ENCODE measurements around the gene LRRC14B. TPM values are rescaled to one million over a fixed set of nuclear protein-coding genes. Genes with fewer than 3 reads are reported as not detected.
"Not testable (repeated sequence)": the region's sequence is repeated elsewhere in the genome, so short reads cannot be mapped to it uniquely, and the experiment has no call there.

The LRRC14B gene
- total and polyA plus RNA-seq, 8 donors = 0.05 to 0.37 TPM; not detected in 6

DNA sequence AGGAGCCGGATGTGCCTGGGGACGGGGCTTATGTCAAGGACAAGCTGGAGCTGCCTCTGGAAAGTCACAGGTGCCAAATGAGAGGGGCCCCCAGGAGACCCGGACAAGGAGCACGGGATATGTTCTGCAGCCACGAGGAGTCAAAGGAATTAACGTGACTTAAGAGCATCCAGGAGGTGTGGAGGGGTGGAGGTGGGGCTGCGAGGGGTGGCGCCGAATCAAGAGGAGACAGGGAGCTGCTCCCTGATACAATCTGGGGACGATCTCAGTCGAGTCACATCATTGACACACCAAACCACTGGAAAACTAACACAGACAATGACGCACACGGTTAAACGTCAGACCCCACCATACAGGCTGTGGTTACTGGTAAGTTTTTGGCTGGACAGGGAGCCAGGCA lies 16.3 kb downstream of the LRRC14B start:
- H3K4me1 ChIP-seq = peaks cover 0 to 19% (median 5%) of the 10 kb centered on the region in 4 donors
- intact Hi-C loops (cut with DNase I; ENCODE audit: low total_unique reads) = no loop called here
- TF ChIP-seq, protein P1, sequence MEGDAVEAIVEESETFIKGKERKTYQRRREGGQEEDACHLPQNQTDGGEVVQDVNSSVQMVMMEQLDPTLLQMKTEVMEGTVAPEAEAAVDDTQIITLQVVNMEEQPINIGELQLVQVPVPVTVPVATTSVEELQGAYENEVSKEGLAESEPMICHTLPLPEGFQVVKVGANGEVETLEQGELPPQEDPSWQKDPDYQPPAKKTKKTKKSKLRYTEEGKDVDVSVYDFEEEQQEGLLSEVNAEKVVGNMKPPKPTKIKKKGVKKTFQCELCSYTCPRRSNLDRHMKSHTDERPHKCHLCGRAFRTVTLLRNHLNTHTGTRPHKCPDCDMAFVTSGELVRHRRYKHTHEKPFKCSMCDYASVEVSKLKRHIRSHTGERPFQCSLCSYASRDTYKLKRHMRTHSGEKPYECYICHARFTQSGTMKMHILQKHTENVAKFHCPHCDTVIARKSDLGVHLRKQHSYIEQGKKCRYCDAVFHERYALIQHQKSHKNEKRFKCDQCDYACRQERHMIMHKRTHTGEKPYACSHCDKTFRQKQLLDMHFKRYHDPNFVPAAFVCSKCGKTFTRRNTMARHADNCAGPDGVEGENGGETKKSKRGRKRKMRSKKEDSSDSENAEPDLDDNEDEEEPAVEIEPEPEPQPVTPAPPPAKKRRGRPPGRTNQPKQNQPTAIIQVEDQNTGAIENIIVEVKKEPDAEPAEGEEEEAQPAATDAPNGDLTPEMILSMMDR (IDR thresholded peaks at IDR 0.05) = no peak
- TF ChIP-seq POLR2A (IDR thresholded peaks at IDR 0.05) (no peak), EP300 (IDR thresholded peaks at IDR 0.05) (no peak), POLR2AphosphoS5 (IDR thresholded peaks at IDR 0.05) (no peak)
- H3K27ac ChIP-seq = no peak overlapping the region
- no peak overlapping the region for H3K4me3 ChIP-seq
- H3K36me3 ChIP-seq = peaks cover 6 to 52% (median 41%) of the 10 kb centered on the region in 4 donors
- H3K9me3 ChIP-seq = no peaks in the 10 kb centered on the region
- no peak for DNase-seq
- 73 to 87% (median 84%) methylated on average over 14 of the region's 14 CpGs for WGBS, 5 donors
- H3K27me3 ChIP-seq = no peaks in the 10 kb centered on the region

DNA sequence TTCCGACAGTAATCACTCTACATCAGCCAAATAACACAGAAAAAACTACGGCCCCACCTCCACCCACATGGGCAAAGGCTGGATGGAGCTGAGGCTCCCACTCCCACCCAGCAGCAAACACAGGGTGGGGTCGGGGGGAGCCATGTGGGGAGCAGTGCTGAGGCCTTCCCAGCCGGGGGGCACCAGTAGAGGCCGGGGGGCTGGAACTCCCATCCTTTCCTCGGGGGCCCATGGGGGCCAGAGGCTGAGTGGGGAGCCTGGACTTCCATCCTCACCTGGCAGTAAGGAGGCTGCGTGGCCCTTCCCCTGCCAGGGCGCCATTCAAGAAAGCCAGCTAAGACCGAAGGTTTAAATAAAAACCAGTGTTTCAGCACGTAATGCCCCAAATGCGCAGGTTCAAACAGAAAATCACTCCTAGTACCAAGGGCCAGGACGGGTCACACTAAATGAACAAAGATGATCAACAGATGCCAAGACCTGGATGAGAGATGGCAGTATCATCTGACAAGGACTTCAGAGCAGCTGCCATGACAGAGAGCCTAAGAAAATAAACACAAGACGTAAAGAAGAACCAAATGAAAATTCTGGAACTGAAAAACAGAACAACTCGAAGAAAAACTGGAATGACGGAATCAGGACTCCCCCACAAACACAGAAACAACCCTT lies 17.3 kb downstream of the LRRC14B start:
- WGBS, 5 donors = 87 to 90% (median 87%) methylated on average over 14 to 15 of the region's 15 CpGs
- TF ChIP-seq POLR2AphosphoS5 (IDR thresholded peaks at IDR 0.05) (no peak), EP300 (IDR thresholded peaks at IDR 0.05) (no peak), POLR2A (IDR thresholded peaks at IDR 0.05) (no peak)
- TF ChIP-seq, protein P1 (IDR thresholded peaks at IDR 0.05) = no peak

DNA sequence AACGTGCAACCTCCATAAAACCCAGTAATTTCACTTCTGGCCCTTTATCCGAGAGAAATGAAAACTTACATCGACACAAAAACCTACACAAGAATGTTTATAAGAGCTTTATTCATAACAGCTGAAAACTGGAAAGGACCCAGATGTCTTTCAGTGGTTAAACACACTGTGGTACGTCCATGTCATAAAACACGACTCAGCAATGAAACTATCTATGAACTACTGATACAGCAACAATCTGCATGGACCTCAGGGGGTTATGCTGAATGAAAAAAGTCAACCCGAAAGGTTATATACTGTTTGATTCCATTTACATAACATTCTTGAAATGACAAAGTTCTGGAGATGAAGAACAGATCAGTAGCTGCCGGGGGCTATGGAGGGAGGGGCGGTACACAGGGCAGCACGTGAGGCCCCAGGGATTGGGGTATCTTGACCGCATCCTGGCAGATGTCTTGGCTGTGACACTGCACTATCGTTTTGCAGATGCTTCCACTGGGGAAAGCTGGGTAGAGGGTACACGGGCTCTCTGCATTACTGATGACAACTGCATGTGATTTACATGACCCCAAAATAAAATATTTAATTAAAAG lies 22.6 kb downstream of the LRRC14B start:
- Histone ChIP-seq H3K27ac (no peak overlapping the region), H3K4me1 (peaks cover 0 to 26% (median 15%) of the 10 kb centered on the region in 4 donors), H3K27me3 (no peaks in the 10 kb centered on the region), H3K36me3 (peaks cover 0 to 19% (median 14%) of the 10 kb centered on the region in 4 donors), H3K9me3 (no peaks in the 10 kb centered on the region), H3K4me3 (no peak overlapping the region)
- TF ChIP-seq EP300 (IDR thresholded peaks at IDR 0.05) (no peak), POLR2AphosphoS5 (IDR thresholded peaks at IDR 0.05) (no peak), POLR2A (IDR thresholded peaks at IDR 0.05) (no peak)
- TF ChIP-seq, protein P1 (IDR thresholded peaks at IDR 0.05) = no peak
- no peak for DNase-seq
- WGBS, 5 donors = 90 to 95% (median 92%) methylated on average over 12 of the region's 12 CpGs
- intact Hi-C loops (cut with DNase I; ENCODE audit: low total_unique reads) = no loop called here

More for the DNA sequence above, 17.3 kb downstream of the LRRC14B start:
- no peak for DNase-seq
- intact Hi-C loops (cut with DNase I; ENCODE audit: low total_unique reads) = no loop called here
- H3K27ac ChIP-seq = no peak overlapping the region
- no peak overlapping the region for H3K4me3 ChIP-seq
- peaks cover 0 to 19% (median 5%) of the 10 kb centered on the region in 4 donors for H3K4me1 ChIP-seq
- no peaks in the 10 kb centered on the region for H3K9me3 ChIP-seq
- peaks cover under 1 to 48% (median 40%) of the 10 kb centered on the region in 4 donors for H3K36me3 ChIP-seq
- no peaks in the 10 kb centered on the region for H3K27me3 ChIP-seq

DNA sequence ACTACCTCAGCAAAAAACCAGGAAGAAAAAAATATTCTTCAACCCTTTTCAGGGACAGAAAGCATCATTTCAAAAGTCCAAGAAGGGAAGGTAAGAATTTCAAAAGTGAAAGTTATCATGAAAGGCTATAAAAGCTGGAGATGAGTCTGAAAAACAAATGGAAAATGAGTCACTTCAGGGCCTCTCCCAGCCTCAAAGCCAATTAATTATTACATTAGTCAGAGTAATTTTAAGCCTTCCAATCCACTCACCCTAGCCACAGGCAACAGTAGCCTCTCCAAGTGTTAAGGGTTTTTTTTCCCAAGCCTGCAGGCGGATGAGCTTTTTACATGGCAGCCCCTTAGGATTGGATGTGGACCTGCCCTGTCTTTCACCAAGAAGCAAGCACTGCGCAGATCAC lies 24.0 kb downstream of the LRRC14B start:
- H3K9me3 ChIP-seq; H3K4me3 ChIP-seq; intact Hi-C loops (cut with DNase I; ENCODE audit: low total_unique reads); DNase-seq; H3K27ac ChIP-seq; H3K27me3 ChIP-seq: not testable (repeated sequence)
- Histone ChIP-seq H3K36me3 (peaks cover 0 to 19% (median 14%) of the 10 kb centered on the region in 4 donors), H3K4me1 (peaks cover 7 to 39% (median 22%) of the 10 kb centered on the region in 4 donors)
- 67 to 100% (median 91%) methylated on average over 1 to 2 of the region's 2 CpGs for WGBS, 5 donors

DNA sequence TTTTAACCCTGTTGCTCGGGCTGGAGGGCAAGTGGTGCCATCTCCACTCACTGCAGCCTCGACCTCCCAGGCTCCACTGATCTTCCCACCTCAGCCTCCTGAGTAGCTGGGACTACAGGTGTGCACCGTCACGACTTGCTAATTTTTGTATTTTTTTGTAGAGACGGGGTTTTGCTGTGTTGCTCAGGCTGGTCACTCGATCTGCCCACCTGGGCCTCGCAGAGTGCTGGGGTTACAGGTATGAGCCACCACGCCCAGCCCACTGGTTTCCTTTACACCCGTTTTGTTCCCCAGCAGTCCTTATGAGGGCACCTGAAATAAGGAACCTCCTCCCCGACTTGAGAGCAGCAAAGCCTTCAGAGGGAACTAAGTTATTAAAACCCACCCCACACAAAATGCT lies 24.8 kb downstream of the LRRC14B start:
- H3K27me3 ChIP-seq; H3K27ac ChIP-seq; DNase-seq; H3K4me3 ChIP-seq; intact Hi-C loops (cut with DNase I; ENCODE audit: low total_unique reads); H3K9me3 ChIP-seq: not testable (repeated sequence)
- Histone ChIP-seq H3K4me1 (peaks cover 11 to 47% (median 28%) of the 10 kb centered on the region in 4 donors), H3K36me3 (peaks cover 0 to 19% (median 14%) of the 10 kb centered on the region in 4 donors)
- 82 to 89% (median 87%) methylated on average over 9 of the region's 10 CpGs for WGBS, 5 donors
